Smooth muscle cell (in vitro differentiated cells): ENCODE measurements around the gene PCCA. TPM values are rescaled to one million over a fixed set of nuclear protein-coding genes. Genes with fewer than 3 reads are reported as not detected.

Source experiments
- DNase-seq: peaks from one replicate; lab custom pipeline; 2025; ENCODE audit not compliant: unreplicated experiment; lab: John Stamatoyannopoulos, UW
- H2AFZ ChIP-seq: fragments of 200-600 bp; sonication (generic); 2 replicates; pipeline ENCODE4 v1.6.0; 2016; ENCODE audit warnings: antibody characterized with exemption, low read depth, mild to moderate bottlenecking
- H3F3A ChIP-seq: fragments of 200-600 bp; sonication (generic); 2 replicates; pipeline ENCODE4 v1.6.0; 2017; ENCODE audit warnings: antibody characterized with exemption, low read depth
- H3K27ac ChIP-seq: fragments of 200-600 bp; sonication (generic); 2 replicates; pipeline ENCODE4 v1.5.1; 2016; ENCODE audit warnings: low read depth, mild to moderate bottlenecking
- H3K27me3 ChIP-seq: fragments of 200-600 bp; sonication (generic); 2 replicates; pipeline ENCODE4 v1.6.1; 2016; ENCODE audit warnings: low read depth, mild to moderate bottlenecking
- H3K36me3 ChIP-seq: fragments of 200-600 bp; sonication (generic); 2 replicates; pipeline ENCODE4 v1.5.1; 2016; ENCODE audit warnings: low read depth
- H3K4me1 ChIP-seq: fragments of 200-600 bp; sonication (generic); 2 replicates; pipeline ENCODE4 v1.5.1; 2016; ENCODE audit warnings: low read depth
- H3K4me2 ChIP-seq: fragments of 200-600 bp; sonication (generic); 2 replicates; pipeline ENCODE4 v1.6.0; 2016; ENCODE audit warnings: mild to moderate bottlenecking
- H3K4me3 ChIP-seq: fragments of 200-600 bp; sonication (generic); 2 replicates; pipeline ENCODE4 v1.5.1; 2016; ENCODE audit warnings: mild to moderate bottlenecking
- H3K79me2 ChIP-seq: fragments of 200-600 bp; sonication (generic); 2 replicates; pipeline ENCODE4 v1.6.0; 2016; ENCODE audit warnings: low read depth, mild to moderate bottlenecking
- H3K9ac ChIP-seq: fragments of 200-600 bp; sonication (generic); 2 replicates; pipeline ENCODE4 v1.6.0; 2016; ENCODE audit warnings: low read depth
- H3K9me3 ChIP-seq: fragments of 200-600 bp; sonication (generic); replicated peaks from 2 replicates; pipeline ENCODE4 v1.5.1; 2016; ENCODE audit warnings: low read depth
- H4K20me1 ChIP-seq: fragments of 200-600 bp; sonication (generic); 2 replicates; pipeline ENCODE4 v1.6.0; 2016; ENCODE audit warnings: low read depth
- CTCF ChIP-seq: fragments of 200-600 bp; sonication (generic); IDR thresholded peaks from 2 replicates; pipeline ENCODE4 v1.5.1; 2017; ENCODE audit warnings: borderline replicate concordance, mild to moderate bottlenecking, antibody characterized with exemption; ENCODE audit not compliant: insufficient read depth, poor library complexity, severe bottlenecking
- whole genome bisulfite sequencing: methylation state at CpG from one replicate; pipeline ENCODE4 v1.1.7; 2016; ENCODE audit warnings: low lambda C conversion rate; 5-methylcytosine and 5-hydroxymethylcytosine counted together
- polyA plus RNA-seq: library from polyadenylated mRNA; unstranded; fragments of >200 nt; fragmentation: Nextera tagmentation; extraction: Ambion mirVana; gene quantifications from 2 replicates; pipeline ENCODE4 v1.2.1, GENCODE V29; 2016
- total RNA-seq: library from RNA; depleted of rRNA; stranded (reverse); fragments of >200 nt; gene quantifications from 2 replicates; pipeline ENCODE4 v1.2.3, GENCODE V29; 2014

The PCCA gene
- total and polyA plus RNA-seq, 2 experiments from 2014 or later, result 19.6 to 24.7 TPM

GRCh38 chr13:100131863-100132574 lies 43.1 kb downstream of the PCCA start:
- H3K36me3 ChIP-seq, result no peaks in the 10 kb centered on the region
- H3K4me3 ChIP-seq, result no peak overlapping the region
- H3K27me3 ChIP-seq, result no peaks in the 10 kb centered on the region
- peak overlapping the region; percentile 82 for H3K27ac ChIP-seq
- H3K4me1 ChIP-seq, result peaks cover 5% of the 10 kb centered on the region
- no peak overlapping the region for H3K4me2 ChIP-seq
- no peaks in the 10 kb centered on the region for H3K9me3 ChIP-seq
- H3K9ac ChIP-seq, result no peak overlapping the region
- DNase-seq, result no peak
- H3K79me2 ChIP-seq, result no peaks in the 10 kb centered on the region
- no peaks in the 10 kb centered on the region for H4K20me1 ChIP-seq
- no peak overlapping the region for H2AFZ ChIP-seq
- no peaks in the 10 kb centered on the region for H3F3A ChIP-seq
- TF ChIP-seq CTCF, result no peak
- WGBS, result 31% methylated on average over 3 of the region's 3 CpGs

- no peak overlapping the region for H3K4me3 ChIP-seq
- WGBS, result 96% methylated on average over 1 of the region's 1 CpG
- H3K4me2 ChIP-seq, result no peak overlapping the region
- no peak for DNase-seq
- H3K79me2 ChIP-seq, result no peaks in the 10 kb centered on the region
- peak overlapping the region; percentile 41 for H3K27ac ChIP-seq
- no peaks in the 10 kb centered on the region for H3K4me1 ChIP-seq
- no peaks in the 10 kb centered on the region for H3K27me3 ChIP-seq
- H3K36me3 ChIP-seq, result no peaks in the 10 kb centered on the region
- no peaks in the 10 kb centered on the region for H3K9me3 ChIP-seq
- no peaks in the 10 kb centered on the region for H3F3A ChIP-seq
- no peak for TF ChIP-seq CTCF
- no peak overlapping the region for H3K9ac ChIP-seq
- no peak overlapping the region for H2AFZ ChIP-seq
- H4K20me1 ChIP-seq, result no peaks in the 10 kb centered on the region
Observed at GRCh38 chr13:100138859-100139491, 50.1 kb downstream of the PCCA start.

GRCh38 chr13:100139817-100140216 lies 50.9 kb downstream of the PCCA start:
- DNase-seq, result no peak

More at GRCh38 chr13:100139817-100140216, 50.9 kb downstream of the PCCA start:
- Histone ChIP-seq H3F3A (no peaks in the 10 kb centered on the region), H3K9me3 (no peaks in the 10 kb centered on the region), H2AFZ (no peak overlapping the region), H3K27me3 (no peaks in the 10 kb centered on the region), H3K4me2 (peak overlapping the region; percentile 8), H3K4me3 (no peak overlapping the region), H3K36me3 (no peaks in the 10 kb centered on the region), H3K4me1 (no peaks in the 10 kb centered on the region), H3K27ac (peak overlapping the region; percentile 41), H3K9ac (no peak overlapping the region), H4K20me1 (no peaks in the 10 kb centered on the region), H3K79me2 (no peaks in the 10 kb centered on the region)
- 79% methylated on average over 1 of the region's 1 CpG for WGBS
- no peak for TF ChIP-seq CTCF
